HUES6 (cell line): ENCODE data around the gene POU4F3.

ENCODE experiments used
- H3K27ac ChIP-seq: 2 replicates; pipeline ENCODE4 v1.7.0; 2013; ENCODE audit warnings: low read depth, mild to moderate bottlenecking, low read length, inconsistent platforms
- H3K27me3 ChIP-seq: 2 replicates; pipeline ENCODE4 v1.6.1; 2013; ENCODE audit warnings: low read length; ENCODE audit not compliant: control insufficient read depth, insufficient read depth
- H3K36me3 ChIP-seq: 2 replicates; pipeline ENCODE4 v1.6.1; 2013; ENCODE audit warnings: low read length; ENCODE audit not compliant: control insufficient read depth, insufficient read depth
- H3K4me1 ChIP-seq: 2 replicates; pipeline ENCODE4 v1.6.1; 2013; ENCODE audit warnings: low read length; ENCODE audit not compliant: control insufficient read depth, insufficient read depth
- H3K4me3 ChIP-seq: 2 replicates; pipeline ENCODE4 v1.5.1; 2013; ENCODE audit warnings: low read depth, low read length
- H3K9ac ChIP-seq: one replicate; pipeline ENCODE4 v1.6.1; 2013; ENCODE audit warnings: mild to moderate bottlenecking, low read length
- H3K9me3 ChIP-seq: 2 replicates; pipeline ENCODE4 v1.6.1; 2013; ENCODE audit warnings: low read depth, low read length; ENCODE audit not compliant: control insufficient read depth, insufficient read depth

POU4F3 gene

DNA sequence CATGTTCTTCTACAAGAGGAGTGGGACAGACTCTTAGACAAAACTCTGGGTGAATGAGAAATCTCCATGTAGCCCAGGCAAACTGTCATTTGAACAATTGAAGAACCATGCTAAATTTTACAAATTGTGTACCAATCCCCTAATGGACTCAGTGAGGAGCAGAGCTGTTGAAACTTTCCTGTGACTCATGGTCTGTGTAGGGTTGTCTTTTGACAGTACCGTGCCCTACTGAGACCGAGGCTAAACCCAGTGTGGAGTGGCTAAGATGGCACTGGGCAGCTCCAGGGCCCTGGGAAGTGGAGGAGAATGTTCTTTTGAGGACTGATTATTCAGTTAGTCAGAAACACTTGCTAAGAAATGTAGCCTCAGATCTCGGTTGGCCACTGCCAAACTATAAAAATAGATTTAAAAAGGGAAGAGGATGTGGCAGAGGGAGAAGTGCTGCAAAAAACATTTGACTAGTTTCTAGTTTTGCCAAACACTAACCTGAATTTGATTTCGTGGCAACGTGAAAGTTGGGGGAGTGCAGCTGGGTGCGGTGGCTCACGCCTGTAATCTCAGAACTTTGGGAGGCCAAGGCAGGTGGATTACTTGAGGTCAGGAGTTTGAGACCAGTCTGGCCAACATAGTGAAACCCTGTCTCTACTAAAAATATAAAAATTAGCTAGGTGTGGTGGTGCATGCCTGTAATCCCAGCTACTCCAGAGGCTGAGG lies 24.7 kb downstream of the POU4F3 start:
- H3K9ac ChIP-seq = no peak overlapping the region
- no peaks in the 10 kb centered on the region for H3K36me3 ChIP-seq
- H3K27ac ChIP-seq = no peak overlapping the region
- H3K9me3 ChIP-seq = no peaks in the 10 kb centered on the region
- H3K27me3 ChIP-seq = peaks cover 14% of the 10 kb centered on the region; the same call in 1 of the 2 replicates
- H3K4me3 ChIP-seq = no peak overlapping the region
- peaks cover 5% of the 10 kb centered on the region for H3K4me1 ChIP-seq

DNA sequence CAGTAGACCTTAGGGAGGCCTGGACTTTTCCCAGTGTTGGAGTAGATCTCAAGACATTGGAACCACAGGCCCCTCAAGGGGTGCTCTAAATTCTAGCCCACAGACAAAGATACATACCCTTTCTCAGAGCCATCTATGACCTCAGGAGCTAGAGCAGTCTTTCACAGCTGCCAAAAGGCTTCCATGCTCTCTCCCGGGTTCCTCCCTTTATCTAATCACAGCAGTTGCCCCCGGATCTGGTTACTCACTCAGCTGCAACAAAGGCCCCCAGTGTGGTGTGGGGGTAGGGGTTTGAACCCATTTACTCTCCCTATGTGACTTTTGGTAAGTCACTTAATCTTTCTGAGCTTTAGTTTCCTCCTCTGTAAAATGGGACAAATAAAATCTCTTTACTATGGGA lies 27.0 kb downstream of the POU4F3 start:
- no peak overlapping the region for H3K27ac ChIP-seq

DNA sequence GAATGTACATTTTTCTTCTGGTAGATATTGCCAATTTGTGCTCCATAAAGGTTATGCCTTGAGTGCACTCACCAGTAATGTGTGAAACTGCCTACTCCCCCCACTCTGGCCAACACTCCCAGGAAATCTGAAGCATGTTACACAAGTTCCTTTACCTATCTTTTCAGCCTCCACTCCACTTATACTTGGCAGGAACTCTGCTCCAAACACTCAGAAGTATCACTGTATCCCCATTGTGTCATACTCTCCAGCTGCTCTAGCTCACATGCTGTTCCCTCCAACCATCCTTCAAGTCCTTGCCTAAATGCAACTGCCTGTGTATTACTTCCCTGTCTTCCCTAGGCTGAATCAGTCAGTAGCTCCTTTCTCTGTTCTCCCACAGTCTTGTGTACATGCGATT lies 28.3 kb downstream of the POU4F3 start:
- Histone ChIP-seq H3K9ac (no peak overlapping the region), H3K36me3 (no peaks in the 10 kb centered on the region), H3K27ac (no peak overlapping the region), H3K4me3 (no peak overlapping the region), H3K27me3 (peaks cover 11% of the 10 kb centered on the region; the same call in 1 of the 2 replicates), H3K4me1 (peaks cover 5% of the 10 kb centered on the region), H3K9me3 (no peaks in the 10 kb centered on the region)

More for the DNA sequence above, 27.0 kb downstream of the POU4F3 start:
- Histone ChIP-seq H3K9ac (no peak overlapping the region), H3K4me1 (peaks cover 5% of the 10 kb centered on the region), H3K27me3 (peaks cover 12% of the 10 kb centered on the region; the same call in 1 of the 2 replicates), H3K9me3 (no peaks in the 10 kb centered on the region), H3K4me3 (no peak overlapping the region), H3K36me3 (no peaks in the 10 kb centered on the region)

DNA sequence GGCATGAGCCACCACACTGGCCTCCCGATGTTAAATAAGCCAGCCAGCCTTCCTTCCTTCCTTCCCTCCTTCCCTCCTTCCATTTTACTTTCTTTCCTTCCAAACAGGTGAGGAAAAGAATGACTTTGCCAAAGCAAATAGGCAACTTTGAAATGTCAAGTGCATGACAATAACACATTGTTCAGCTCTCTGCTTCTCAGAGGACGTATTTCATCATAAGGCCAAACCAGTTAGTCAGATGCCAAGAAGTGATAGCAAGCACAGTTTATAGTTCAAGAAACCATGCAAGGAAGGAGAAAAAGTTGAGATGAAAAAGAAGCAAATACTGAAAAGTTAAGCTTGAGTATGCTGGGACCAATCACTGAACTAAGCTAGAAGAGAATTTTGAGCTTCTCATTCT lies 29.5 kb downstream of the POU4F3 start:
- Histone ChIP-seq H3K9ac (no peak overlapping the region), H3K27me3 (peaks cover 6% of the 10 kb centered on the region; the same call in 1 of the 2 replicates), H3K27ac (no peak overlapping the region), H3K4me1 (peaks cover 5% of the 10 kb centered on the region), H3K9me3 (no peaks in the 10 kb centered on the region), H3K4me3 (no peak overlapping the region), H3K36me3 (no peaks in the 10 kb centered on the region)

DNA sequence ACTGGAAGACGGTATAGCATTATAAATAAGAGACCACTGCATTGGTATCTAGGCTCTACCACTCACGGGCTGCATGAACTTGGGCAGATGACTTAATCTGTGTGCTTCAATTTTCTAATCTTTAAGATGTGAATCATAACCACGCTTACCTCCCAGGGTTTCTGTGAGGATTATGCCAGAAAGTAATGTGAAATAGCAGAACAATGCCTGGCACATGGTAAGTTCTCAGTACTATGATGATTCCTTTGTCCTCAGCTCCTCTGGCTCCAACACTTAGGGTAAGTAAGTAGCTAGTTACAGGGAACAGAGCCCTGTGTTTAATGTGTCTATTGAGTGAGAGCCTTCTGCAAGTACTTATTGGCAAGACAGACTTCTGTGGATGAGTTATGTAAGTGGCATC lies 31.1 kb downstream of the POU4F3 start:
- Histone ChIP-seq H3K36me3 (no peaks in the 10 kb centered on the region), H3K4me1 (peaks cover 5% of the 10 kb centered on the region), H3K27ac (no peak overlapping the region), H3K9me3 (no peaks in the 10 kb centered on the region), H3K27me3 (peaks cover 4% of the 10 kb centered on the region; the same call in 1 of the 2 replicates), H3K9ac (no peak overlapping the region), H3K4me3 (no peak overlapping the region)

DNA sequence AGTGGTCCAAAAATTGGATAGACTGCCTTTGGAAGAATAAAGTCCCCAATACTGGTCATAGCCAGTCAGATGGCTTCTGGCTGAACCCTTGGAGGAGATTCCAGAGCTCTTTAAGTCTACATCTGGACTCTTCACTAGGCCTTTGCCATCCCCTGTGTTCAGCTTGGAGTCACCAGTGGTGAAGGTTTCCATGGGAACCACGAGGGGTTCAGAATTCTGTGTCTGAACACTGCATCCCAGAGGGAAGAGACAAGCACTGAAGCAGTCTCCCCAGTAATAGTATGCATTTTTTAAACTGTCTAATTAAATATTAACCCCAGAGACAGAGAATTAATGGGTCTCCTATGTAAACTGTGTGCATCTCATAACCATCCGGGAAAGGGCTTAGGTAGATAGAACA lies 38.2 kb downstream of the POU4F3 start:
- no peak overlapping the region for H3K4me3 ChIP-seq
- H3K27me3 ChIP-seq = no peaks in the 10 kb centered on the region
- H3K4me1 ChIP-seq = no peaks in the 10 kb centered on the region
- H3K27ac ChIP-seq = no peak overlapping the region
- no peaks in the 10 kb centered on the region for H3K9me3 ChIP-seq
- H3K9ac ChIP-seq = no peak overlapping the region
- no peaks in the 10 kb centered on the region for H3K36me3 ChIP-seq

DNA sequence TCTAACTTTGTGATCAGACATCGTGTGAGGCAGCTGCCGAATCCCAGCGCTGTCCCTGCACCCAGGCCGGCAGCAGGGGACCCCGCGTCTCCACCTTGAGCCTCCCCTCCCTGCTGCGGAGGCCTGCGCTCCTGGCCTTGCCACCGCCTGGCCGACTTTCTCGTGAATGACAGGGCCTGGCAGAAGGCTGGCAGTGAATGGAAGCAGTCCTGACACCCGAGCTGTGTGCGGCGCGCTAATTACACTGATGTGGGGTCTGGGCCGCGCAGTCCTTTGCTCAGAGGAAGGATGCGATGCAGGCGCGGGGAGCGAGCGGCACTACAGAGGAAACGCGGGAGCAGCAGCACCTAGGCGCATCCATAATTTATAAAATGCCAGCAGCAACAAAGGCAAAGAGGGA lies 40.3 kb downstream of the POU4F3 start:
- Histone ChIP-seq H3K36me3 (no peaks in the 10 kb centered on the region), H3K27me3 (no peaks in the 10 kb centered on the region), H3K27ac (no peak overlapping the region), H3K4me1 (no peaks in the 10 kb centered on the region), H3K9me3 (no peaks in the 10 kb centered on the region), H3K9ac (no peak overlapping the region), H3K4me3 (no peak overlapping the region)

DNA sequence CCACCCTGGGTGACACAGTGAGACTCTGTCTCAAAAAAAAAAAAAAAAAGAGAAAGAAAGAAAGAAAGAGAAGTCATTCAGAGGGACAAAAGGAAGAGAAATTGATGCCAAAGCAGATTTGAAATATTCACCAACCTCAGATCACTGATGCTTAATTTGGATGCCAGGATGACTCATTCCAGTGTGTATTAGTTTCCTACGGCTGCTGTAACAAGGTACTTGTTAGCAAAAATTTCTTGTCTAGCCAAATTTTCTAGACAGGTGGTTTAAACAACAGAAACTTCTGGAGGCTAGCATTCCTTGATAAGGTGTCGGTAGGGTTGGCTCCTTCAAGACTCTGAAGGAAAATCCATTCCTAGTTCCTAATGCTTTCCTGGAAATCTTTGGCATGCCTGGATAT lies 42.1 kb downstream of the POU4F3 start:
- no peaks in the 10 kb centered on the region for H3K9me3 ChIP-seq
- no peak overlapping the region for H3K27ac ChIP-seq
- no peak overlapping the region for H3K9ac ChIP-seq
- H3K4me1 ChIP-seq = no peaks in the 10 kb centered on the region
- no peaks in the 10 kb centered on the region for H3K27me3 ChIP-seq
- H3K4me3 ChIP-seq = no peak overlapping the region
- no peaks in the 10 kb centered on the region for H3K36me3 ChIP-seq

DNA sequence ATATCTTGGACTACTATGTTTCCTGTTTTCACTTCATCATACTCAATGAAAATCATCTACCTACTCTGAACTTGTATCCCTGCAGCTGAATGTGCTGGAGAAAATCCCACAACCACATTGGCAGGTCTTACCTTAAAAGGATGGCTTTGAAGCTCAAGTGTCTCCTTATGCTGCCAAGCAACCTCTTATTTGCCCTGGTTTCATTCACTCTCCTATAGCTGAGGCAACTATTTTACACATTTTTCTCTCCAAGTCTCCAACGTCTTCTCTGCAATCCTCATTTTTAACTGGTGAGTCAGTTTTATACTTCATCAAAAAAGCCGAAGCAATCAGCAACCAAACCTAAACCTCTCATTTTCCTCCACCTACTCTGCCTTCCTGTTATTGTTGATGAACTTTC lies 49.7 kb downstream of the POU4F3 start:
- H3K9me3 ChIP-seq = no peaks in the 10 kb centered on the region
- H3K36me3 ChIP-seq = no peaks in the 10 kb centered on the region
- H3K27ac ChIP-seq = no peak overlapping the region
- no peaks in the 10 kb centered on the region for H3K4me1 ChIP-seq
- peaks cover 9% of the 10 kb centered on the region; the same call in 1 of the 2 replicates for H3K27me3 ChIP-seq
- H3K9ac ChIP-seq = no peak overlapping the region
- no peak overlapping the region for H3K4me3 ChIP-seq

DNA sequence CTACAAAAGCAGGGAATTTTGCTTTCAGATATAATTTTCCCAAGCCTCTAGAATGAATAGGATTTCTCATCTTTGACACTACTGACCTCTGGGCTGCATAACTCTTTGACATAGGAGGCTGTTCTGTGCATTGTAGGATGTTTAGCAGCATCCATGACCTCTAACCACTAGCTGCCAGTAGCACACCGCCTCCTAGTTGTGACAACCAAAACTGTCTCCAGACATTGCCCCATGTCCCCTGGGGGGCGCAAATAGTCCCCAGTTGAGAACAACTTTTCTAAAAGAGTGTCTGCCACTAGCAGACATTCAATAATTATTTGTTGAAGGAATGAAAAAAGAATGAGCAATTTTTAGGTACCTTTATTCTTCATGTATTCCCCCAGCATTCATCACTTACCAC lies 51.8 kb downstream of the POU4F3 start:
- Histone ChIP-seq H3K9ac (no peak overlapping the region), H3K27me3 (peaks cover 9% of the 10 kb centered on the region; the same call in 1 of the 2 replicates), H3K4me1 (no peaks in the 10 kb centered on the region), H3K9me3 (no peaks in the 10 kb centered on the region), H3K36me3 (no peaks in the 10 kb centered on the region), H3K4me3 (no peak overlapping the region), H3K27ac (no peak overlapping the region)
